MCF 10A (cell line): Measurements from ENCODE around the gene WDR83. TPM values are rescaled to one million over a fixed set of nuclear protein-coding genes. Genes with fewer than 3 reads are reported as not detected.

Experiments
- BruUV-seq: library from RNA; stranded (reverse); fragments of 400-500 nt; replicated peaks from 2 replicates; lab custom pipeline; 2021; lab: Mats Ljungman, UMichigan
- CTCF ChIA-PET: fragments of 300-600 bp; sonication (Branson Sonifier 250); formaldehyde crosslinking; extraction: SDS; loops from one replicate; lab custom pipeline; 2021; ENCODE audit warnings: antibody characterized with exemption, inconsistent platforms; lab: Yijun Ruan, JAX
- POLR2A ChIA-PET: fragments of 300-600, 350-650 bp; sonication (Branson Sonifier 250); formaldehyde crosslinking; extraction: SDS; loops from one replicate; lab custom pipeline; 2020; ENCODE audit warnings: antibody characterized with exemption, inconsistent platforms; lab: Yijun Ruan, JAX
- DNase-seq: peaks from one replicate; pipeline ENCODE4 v3.0.0-alpha.2; 2018; ENCODE audit not compliant: unreplicated experiment
- H3K27ac Mint-ChIP-seq: one replicate; pipeline ENCODE4 v1.8.0; 2022; ENCODE audit warnings: mild to moderate bottlenecking, low read depth, mixed read lengths; ENCODE audit not compliant: unreplicated experiment
- H3K27me3 Mint-ChIP-seq: one replicate; pipeline ENCODE4 v1.8.0; 2022; ENCODE audit warnings: mixed read lengths; ENCODE audit not compliant: insufficient read depth, unreplicated experiment
- H3K36me3 Mint-ChIP-seq: one replicate; pipeline ENCODE4 v1.8.0; 2022; ENCODE audit warnings: mild to moderate bottlenecking, moderate library complexity, mixed read lengths; ENCODE audit not compliant: insufficient read depth, unreplicated experiment
- H3K4me1 Mint-ChIP-seq: one replicate; pipeline ENCODE4 v1.8.0; 2022; ENCODE audit warnings: mixed read lengths; ENCODE audit not compliant: insufficient read depth, unreplicated experiment
- H3K4me3 Mint-ChIP-seq: one replicate; pipeline ENCODE4 v1.8.0; 2022; ENCODE audit warnings: mild to moderate bottlenecking, moderate library complexity, mixed read lengths; ENCODE audit not compliant: unreplicated experiment
- H3K9me3 Mint-ChIP-seq: one replicate; pipeline ENCODE4 v1.8.0; 2022; ENCODE audit warnings: mixed read lengths; ENCODE audit not compliant: unreplicated experiment
- intact Hi-C: fragments of 100-400 bp; cut with micrococcal nuclease; formaldehyde crosslinking; loops from 2 replicates; pipeline ENCODE4 v1.14.1; 2022
- total RNA-seq: library from RNA; stranded (reverse); gene quantifications from 2 replicates; pipeline ENCODE4 v1.2.3, GENCODE V29; 2022
- TF ChIP-seq, protein P1 (sequence below): fragments of 200-600 bp; IDR thresholded peaks from one replicate; pipeline ENCODE4 v1.8.0; 2022; ENCODE audit warnings: antibody characterized with exemption, mild to moderate bottlenecking; ENCODE audit not compliant: unreplicated experiment

Gene WDR83
- total RNA-seq, 1 experiment from 2014 or later: 11.7 TPM

DNA sequence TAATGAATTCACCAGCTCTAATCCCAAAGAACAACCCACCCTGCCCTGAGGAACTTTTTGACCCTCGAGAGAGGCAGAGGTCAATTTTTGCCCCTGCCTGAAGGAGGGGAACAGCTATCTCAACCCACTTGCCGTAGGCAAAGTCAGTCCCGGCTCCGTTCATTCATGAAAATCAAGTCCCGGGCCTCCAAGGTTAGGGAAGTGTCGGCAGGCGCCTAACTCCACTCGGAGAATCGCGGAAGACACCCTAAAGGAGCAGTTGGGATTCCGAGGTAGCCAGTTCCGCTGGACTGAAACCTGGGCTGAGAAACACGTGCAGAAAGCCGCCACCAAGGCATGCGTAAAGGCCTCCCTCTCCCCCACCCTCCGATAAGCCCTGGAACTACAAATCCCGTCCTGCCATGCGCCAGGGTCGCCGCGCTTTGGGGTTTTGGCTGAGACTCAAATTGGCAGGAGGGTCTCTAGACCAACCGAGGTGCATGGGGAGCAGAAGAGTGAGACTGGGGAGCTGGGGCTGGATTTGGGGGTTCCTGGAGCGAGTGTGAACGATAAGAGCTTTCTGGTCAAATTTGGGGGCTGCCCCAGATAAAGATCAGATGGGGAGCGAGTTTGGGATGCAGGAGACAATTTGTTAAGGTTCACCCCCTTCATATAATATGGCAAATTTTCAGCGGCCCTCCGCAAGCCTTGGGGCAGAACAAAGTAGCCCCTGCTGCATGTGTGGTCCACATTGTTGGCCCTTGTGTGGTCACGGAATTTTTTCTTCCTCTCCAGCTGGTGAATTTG, 57.2 kb downstream of the WDR83 start, which contains the start of gene TNPO2:
TNPO2 (minus strand) TSS at position 292 of the 786 bp plus-strand sequence. CDS start 2,955 bp downstream, outside the sequence.
- Mint-ChIP-seq H3K27ac (peak within 1 kb of the TSS; percentile 96), H3K36me3 (peaks cover 51% of the 10 kb centered on the region), H3K4me3 (peak within 1 kb of the TSS; percentile 96), H3K4me1 (peaks cover 12% of the 10 kb centered on the region), H3K27me3 (no peaks in the 10 kb centered on the region), H3K9me3 (no peaks in the 10 kb centered on the region)
- no TSS peak for BruUV-seq
- intact Hi-C loops: loop anchor here (5.0 kb wide), 1 partner anchor 68 kb away; the partner anchor contains the start of gene JUNB
- ChIA-PET POLR2A (interaction anchor here (0.7 to 6.5 kb wide), 16 partner anchors 11 to 429 kb away, joined by 3 to 235 read pairs (median 5); partner anchors contain the start of genes BEST2, DHPS, DNASE2 and FBXW9), CTCF (interaction anchor here (0.8 to 3.8 kb wide), 7 partner anchors 10 to 124 kb away, joined by 3 to 32 read pairs (median 4); partner anchors contain the start of genes GET3 and TRIR)
- DNase-seq: peak; percentile 72
- TF ChIP-seq, protein P1, sequence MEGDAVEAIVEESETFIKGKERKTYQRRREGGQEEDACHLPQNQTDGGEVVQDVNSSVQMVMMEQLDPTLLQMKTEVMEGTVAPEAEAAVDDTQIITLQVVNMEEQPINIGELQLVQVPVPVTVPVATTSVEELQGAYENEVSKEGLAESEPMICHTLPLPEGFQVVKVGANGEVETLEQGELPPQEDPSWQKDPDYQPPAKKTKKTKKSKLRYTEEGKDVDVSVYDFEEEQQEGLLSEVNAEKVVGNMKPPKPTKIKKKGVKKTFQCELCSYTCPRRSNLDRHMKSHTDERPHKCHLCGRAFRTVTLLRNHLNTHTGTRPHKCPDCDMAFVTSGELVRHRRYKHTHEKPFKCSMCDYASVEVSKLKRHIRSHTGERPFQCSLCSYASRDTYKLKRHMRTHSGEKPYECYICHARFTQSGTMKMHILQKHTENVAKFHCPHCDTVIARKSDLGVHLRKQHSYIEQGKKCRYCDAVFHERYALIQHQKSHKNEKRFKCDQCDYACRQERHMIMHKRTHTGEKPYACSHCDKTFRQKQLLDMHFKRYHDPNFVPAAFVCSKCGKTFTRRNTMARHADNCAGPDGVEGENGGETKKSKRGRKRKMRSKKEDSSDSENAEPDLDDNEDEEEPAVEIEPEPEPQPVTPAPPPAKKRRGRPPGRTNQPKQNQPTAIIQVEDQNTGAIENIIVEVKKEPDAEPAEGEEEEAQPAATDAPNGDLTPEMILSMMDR: no peak

Other genes with a start within 250 kb of the WDR83 start
- gene ZNF443, start 225.8 kb upstream of the WDR83 start, total RNA-seq: 0.79 and 1.6 TPM in 2 replicates
- gene ZNF709, start 182.0 kb upstream of the WDR83 start, total RNA-seq: 0.23 and 0.52 TPM in 2 replicates
- 4.4 and 5.1 TPM in 2 replicates for gene ZNF564, start 115.3 kb upstream of the WDR83 start, total RNA-seq
- 6.9 and 8.4 TPM in 2 replicates for gene ZNF490, start 56.0 kb upstream of the WDR83 start, total RNA-seq
- 23.7 and 40.2 TPM in 2 replicates for gene ZNF791, start 55.9 kb upstream of the WDR83 start, total RNA-seq
- gene MAN2B1, start 65 bp upstream of the WDR83 start, total RNA-seq: 53.8 and 67.0 TPM in 2 replicates
- gene DHPS, start 15.1 kb downstream of the WDR83 start, total RNA-seq: 74.2 and 85.8 TPM in 2 replicates
- not detected in 2 replicates for gene GNG14, start 21.2 kb downstream of the WDR83 start, total RNA-seq
- 10.8 and 13.8 TPM in 2 replicates for gene FBXW9, start 29.8 kb downstream of the WDR83 start, total RNA-seq
- 74.7 and 89.5 TPM in 2 replicates for gene TNPO2, start 57.1 kb downstream of the WDR83 start, total RNA-seq
- gene TRIR, start 67.9 kb downstream of the WDR83 start, total RNA-seq: 139 and 146 TPM in 2 replicates
- 62.9 and 67.1 TPM in 2 replicates for gene GET3, start 70.7 kb downstream of the WDR83 start, total RNA-seq
- 0.70 and 0.83 TPM in 2 replicates for gene BEST2, start 85.0 kb downstream of the WDR83 start, total RNA-seq
- gene HOOK2, start 108.7 kb downstream of the WDR83 start, total RNA-seq: 31.6 and 32.8 TPM in 2 replicates
- gene JUNB, start 124.7 kb downstream of the WDR83 start, total RNA-seq: 86.4 and 125 TPM in 2 replicates
- gene PRDX2, start 135.0 kb downstream of the WDR83 start, total RNA-seq: 224 and 295 TPM in 2 replicates
- gene THSD8, start 135.3 kb downstream of the WDR83 start, total RNA-seq: 6.9 and 14.5 TPM in 2 replicates
- gene RNASEH2A, start 139.8 kb downstream of the WDR83 start, total RNA-seq: 11.2 and 16.7 TPM in 2 replicates
- gene RTBDN, start 167.8 kb downstream of the WDR83 start, total RNA-seq: not detected in 2 replicates
- gene MAST1, start 171.7 kb downstream of the WDR83 start, total RNA-seq: 1.0 and 1.6 TPM in 2 replicates
- gene DNASE2, start 214.6 kb downstream of the WDR83 start, total RNA-seq: 26.7 and 28.7 TPM in 2 replicates
- gene KLF1, start 220.4 kb downstream of the WDR83 start, total RNA-seq: not detected in 2 replicates
- 22.9 and 38.0 TPM in 2 replicates for gene GCDH, start 224.4 kb downstream of the WDR83 start, total RNA-seq